Ishikawa (cell line): ENCODE measurements around the gene EN1.

Source experiments
- CEBPB ChIP-seq: IDR thresholded peaks from 2 replicates; pipeline ENCODE4 v1.6.1; 2012
- CREB1 ChIP-seq: IDR thresholded peaks from 2 replicates; pipeline ENCODE4 v1.6.1; 2012; ENCODE audit warnings: low read depth
- EGR1 ChIP-seq: IDR thresholded peaks from 2 replicates; pipeline ENCODE4 v1.6.1; 2012
- EP300 ChIP-seq: IDR thresholded peaks from 2 replicates; pipeline ENCODE4 v1.6.1; 2012; ENCODE audit warnings: borderline replicate concordance
- FOXM1 ChIP-seq: IDR thresholded peaks from 2 replicates; pipeline ENCODE4 v1.6.1; 2012; ENCODE audit warnings: low read depth, borderline replicate concordance
- NFIC ChIP-seq: IDR thresholded peaks from 2 replicates; pipeline ENCODE4 v1.6.1; 2012
- RAD21 ChIP-seq: IDR thresholded peaks from 2 replicates; pipeline ENCODE4 v1.6.1; 2012; ENCODE audit warnings: low read depth
- TAF1 ChIP-seq: IDR thresholded peaks from 2 replicates; pipeline ENCODE4 v1.6.1; 2012; ENCODE audit warnings: low read depth, mild to moderate bottlenecking
- TCF12 ChIP-seq: IDR thresholded peaks from 2 replicates; pipeline ENCODE4 v1.6.1; 2012; ENCODE audit warnings: low read depth
- TEAD4 ChIP-seq: IDR thresholded peaks from 2 replicates; pipeline ENCODE4 v1.6.1; 2012
- YY1 ChIP-seq: IDR thresholded peaks from 2 replicates; pipeline ENCODE4 v1.6.1; 2012; ENCODE audit warnings: low read depth
- ZBTB7A ChIP-seq: IDR thresholded peaks from 2 replicates; pipeline ENCODE4 v1.6.1; 2012; ENCODE audit warnings: low read depth
- TF ChIP-seq, protein P1 (sequence below): IDR thresholded peaks from 2 replicates; pipeline ENCODE4 v1.6.1; 2012; ENCODE audit warnings: low read depth, mild to moderate bottlenecking
- TF ChIP-seq, protein P2 (sequence below): IDR thresholded peaks from 2 replicates; pipeline ENCODE4 v1.6.1; 2012
- TF ChIP-seq, protein P3 (sequence below): IDR thresholded peaks from 2 replicates; pipeline ENCODE4 v1.6.1; 2012

The EN1 gene

DNA sequence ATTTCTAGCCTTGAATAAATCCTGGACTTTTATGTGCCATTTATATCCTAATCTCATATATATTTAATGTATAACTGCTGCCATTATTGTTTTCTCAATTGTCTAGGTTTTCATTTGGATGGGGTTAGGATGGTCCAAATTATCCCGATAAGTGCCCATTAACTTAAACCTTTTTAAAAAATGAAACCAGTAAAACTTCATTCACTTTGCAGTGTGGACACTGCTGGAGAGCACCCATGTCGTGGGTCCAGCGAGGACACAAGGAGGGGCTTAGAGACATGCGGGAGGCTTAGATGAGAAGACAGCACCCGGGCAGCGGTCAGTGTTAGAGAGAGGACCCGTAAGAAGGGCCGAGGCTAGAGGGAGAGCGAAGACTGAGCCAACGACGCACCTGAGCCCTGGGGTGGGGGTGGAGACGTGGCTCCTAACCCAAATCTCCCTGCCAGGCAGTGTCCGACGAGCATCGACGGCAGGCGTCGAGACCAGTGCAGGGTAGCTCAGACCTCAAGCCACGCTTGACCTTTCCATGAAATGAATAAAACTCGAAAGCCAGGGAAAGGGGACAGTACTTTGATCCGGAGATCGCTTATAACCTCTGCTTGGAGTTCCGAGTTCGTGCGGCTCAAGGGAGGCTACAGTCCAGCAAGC, 9.0 kb upstream of the EN1 start:
- TF ChIP-seq TCF12 (no peak), TAF1 (no peak), EGR1 (no peak), CREB1 (no peak), TEAD4 (no peak), YY1 (no peak), FOXM1 (no peak), ZBTB7A (no peak), CEBPB (no peak), RAD21 (no peak), EP300 (no peak), NFIC (no peak)
- TF ChIP-seq, protein P1, sequence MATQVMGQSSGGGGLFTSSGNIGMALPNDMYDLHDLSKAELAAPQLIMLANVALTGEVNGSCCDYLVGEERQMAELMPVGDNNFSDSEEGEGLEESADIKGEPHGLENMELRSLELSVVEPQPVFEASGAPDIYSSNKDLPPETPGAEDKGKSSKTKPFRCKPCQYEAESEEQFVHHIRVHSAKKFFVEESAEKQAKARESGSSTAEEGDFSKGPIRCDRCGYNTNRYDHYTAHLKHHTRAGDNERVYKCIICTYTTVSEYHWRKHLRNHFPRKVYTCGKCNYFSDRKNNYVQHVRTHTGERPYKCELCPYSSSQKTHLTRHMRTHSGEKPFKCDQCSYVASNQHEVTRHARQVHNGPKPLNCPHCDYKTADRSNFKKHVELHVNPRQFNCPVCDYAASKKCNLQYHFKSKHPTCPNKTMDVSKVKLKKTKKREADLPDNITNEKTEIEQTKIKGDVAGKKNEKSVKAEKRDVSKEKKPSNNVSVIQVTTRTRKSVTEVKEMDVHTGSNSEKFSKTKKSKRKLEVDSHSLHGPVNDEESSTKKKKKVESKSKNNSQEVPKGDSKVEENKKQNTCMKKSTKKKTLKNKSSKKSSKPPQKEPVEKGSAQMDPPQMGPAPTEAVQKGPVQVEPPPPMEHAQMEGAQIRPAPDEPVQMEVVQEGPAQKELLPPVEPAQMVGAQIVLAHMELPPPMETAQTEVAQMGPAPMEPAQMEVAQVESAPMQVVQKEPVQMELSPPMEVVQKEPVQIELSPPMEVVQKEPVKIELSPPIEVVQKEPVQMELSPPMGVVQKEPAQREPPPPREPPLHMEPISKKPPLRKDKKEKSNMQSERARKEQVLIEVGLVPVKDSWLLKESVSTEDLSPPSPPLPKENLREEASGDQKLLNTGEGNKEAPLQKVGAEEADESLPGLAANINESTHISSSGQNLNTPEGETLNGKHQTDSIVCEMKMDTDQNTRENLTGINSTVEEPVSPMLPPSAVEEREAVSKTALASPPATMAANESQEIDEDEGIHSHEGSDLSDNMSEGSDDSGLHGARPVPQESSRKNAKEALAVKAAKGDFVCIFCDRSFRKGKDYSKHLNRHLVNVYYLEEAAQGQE = no peak
- TF ChIP-seq, protein P2, sequence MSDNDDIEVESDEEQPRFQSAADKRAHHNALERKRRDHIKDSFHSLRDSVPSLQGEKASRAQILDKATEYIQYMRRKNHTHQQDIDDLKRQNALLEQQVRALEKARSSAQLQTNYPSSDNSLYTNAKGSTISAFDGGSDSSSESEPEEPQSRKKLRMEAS = no peak
- TF ChIP-seq, protein P3, sequence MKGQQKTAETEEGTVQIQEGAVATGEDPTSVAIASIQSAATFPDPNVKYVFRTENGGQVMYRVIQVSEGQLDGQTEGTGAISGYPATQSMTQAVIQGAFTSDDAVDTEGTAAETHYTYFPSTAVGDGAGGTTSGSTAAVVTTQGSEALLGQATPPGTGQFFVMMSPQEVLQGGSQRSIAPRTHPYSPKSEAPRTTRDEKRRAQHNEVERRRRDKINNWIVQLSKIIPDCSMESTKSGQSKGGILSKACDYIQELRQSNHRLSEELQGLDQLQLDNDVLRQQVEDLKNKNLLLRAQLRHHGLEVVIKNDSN = no peak

DNA sequence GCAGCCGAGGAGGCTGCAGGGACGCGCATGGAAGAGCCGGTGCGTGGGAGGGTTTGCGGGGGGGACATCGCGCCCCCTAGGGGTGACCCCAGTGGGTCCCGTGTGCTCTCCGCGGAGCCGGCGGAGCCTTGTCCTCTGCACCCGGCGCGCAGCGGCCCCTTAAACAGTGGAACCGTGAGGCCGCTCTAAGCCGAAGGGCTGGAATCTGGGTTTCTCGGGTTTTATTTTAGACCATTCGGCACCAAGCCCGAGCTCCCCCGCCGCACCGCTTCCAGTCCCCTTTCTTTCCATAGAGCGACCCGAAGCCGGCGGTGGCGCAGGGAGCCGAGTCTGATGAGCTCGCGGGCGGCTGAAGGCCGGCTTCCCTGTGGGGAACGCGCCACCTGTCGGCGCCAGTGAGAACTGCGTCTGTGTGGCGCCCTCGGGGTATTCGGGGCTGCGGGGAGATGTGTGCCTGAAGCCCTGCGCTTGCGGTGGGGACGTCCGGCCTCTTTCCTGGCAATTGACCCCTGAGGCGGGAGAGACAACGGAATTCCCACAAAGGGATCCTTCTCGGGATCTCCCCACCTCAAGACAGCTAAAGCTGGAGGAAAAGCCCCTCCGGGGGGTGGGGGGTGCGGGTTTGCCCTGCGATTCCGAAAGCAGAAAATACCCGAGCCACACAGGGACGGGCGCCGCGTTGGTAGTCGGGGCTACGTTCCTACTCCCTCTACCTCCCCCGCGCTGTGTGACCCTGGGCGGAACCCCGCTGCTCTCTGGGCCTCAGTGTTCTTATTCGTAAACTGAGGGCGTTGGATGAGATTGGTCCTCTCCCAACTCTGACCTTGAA, 8.2 kb upstream of the EN1 start:
- TF ChIP-seq CEBPB = no peak
- no peak for TF ChIP-seq YY1
- TF ChIP-seq, protein P3 = no peak
- TF ChIP-seq, protein P2 = no peak
- TF ChIP-seq RAD21 = peak; percentile 77
- TF ChIP-seq TEAD4 = no peak
- no peak for TF ChIP-seq EGR1
- no peak for TF ChIP-seq ZBTB7A

DNA sequence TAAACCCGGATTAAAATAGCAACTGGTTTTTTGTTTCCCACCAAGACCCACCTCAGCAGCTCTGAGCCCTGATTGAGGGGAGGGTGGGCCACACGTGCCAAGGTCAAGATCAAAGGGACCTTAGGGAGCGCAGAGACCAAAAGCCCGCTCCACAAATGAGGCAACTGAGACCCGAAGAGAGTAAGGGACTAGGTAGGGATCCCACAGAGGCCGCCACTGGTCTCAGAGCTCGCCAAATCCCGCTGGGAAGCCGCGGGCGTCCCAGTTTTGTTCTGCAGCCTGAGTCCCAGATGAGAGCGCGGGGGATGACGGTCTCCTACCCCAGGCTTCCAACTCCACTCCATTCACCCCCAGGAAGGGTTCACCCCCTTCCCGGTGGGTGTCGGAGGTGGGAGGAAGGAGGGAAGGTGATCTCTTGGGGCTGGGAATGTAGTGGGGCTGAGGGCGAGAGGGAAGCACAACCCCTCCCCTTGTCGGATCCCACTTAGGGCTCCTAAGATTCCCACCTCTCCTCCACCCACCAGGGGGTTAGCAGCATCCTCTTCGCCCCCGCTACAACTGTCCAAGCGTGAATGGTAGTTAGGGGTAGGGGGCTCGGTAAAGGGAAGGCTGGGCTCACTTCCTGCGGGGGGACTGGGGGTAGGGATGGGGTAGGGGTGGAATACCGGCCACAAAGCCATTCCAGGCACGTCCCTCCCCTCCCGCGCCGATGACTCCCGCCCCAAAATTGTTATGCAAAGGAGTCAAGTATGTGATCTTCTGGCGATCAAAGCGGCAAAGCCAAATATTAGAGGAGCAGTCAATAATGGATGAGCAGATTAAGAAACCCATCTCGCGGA, 7.3 kb upstream of the EN1 start:
- TF ChIP-seq EGR1 (no peak), TCF12 (no peak), RAD21 (no peak), CEBPB (no peak), FOXM1 (no peak), NFIC (no peak), EP300 (no peak), YY1 (no peak), TAF1 (no peak), CREB1 (no peak), TEAD4 (no peak), ZBTB7A (no peak)
- TF ChIP-seq, protein P2 = no peak
- TF ChIP-seq, protein P1 = no peak
- TF ChIP-seq, protein P3 = no peak

DNA sequence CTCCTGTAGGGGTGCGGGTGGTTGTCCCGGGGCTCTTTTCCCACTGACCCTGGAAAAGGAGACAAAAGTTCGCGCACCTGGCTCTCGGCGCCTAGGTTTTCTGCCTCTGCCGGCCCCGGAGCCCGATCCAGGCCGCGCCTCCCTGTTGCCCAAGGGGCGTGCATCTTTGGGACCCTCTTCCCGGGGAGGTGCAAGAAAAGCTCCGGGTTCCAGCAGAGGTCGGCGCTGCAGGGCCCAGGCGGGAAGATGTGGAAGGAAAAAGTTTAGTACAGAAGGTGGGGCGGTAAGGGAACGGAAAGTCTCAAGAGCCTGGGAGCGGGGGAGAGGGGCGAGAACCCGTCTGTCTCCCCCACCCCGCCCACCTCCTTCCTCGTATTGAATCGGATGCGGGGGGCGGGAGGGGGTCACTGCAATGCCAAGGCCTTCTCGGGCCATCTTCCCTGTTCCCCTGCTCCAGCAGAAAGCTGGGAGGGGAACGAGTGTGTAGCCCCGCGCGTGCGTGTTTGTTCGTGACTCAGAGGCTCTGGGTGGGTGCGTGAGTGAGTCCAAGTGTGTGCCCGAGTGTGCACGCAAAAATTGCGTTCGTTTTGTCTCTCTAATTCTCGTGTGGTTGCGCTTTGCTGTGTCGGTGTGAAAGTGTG, 6.3 kb upstream of the EN1 start:
- TF ChIP-seq RAD21 = no peak
- no peak for TF ChIP-seq TEAD4
- TF ChIP-seq, protein P1 = no peak
- TF ChIP-seq CREB1 = no peak
- TF ChIP-seq EP300 = no peak
- TF ChIP-seq TAF1 = no peak
- no peak for TF ChIP-seq ZBTB7A
- no peak for TF ChIP-seq CEBPB
- no peak for TF ChIP-seq TCF12
- TF ChIP-seq NFIC = no peak
- TF ChIP-seq, protein P3 = no peak
- TF ChIP-seq, protein P2 = no peak
- no peak for TF ChIP-seq FOXM1
- TF ChIP-seq YY1 = no peak
- no peak for TF ChIP-seq EGR1
